Chondrocyte (in vitro differentiated cells): ENCODE measurements around the gene LRRK1. TPM values are rescaled to one million over a fixed set of nuclear protein-coding genes. Genes with fewer than 3 reads are reported as not detected.

ENCODE experiments used
- DNase-seq: peaks from one replicate; pipeline ENCODE4 v3.0.0; 2021; ENCODE audit warnings: mixed read lengths, low spot score
- H3K27ac Mint-ChIP-seq: one replicate; pipeline ENCODE4 v1.8.0; 2021; ENCODE audit warnings: mild to moderate bottlenecking, moderate library complexity, mixed read lengths; ENCODE audit not compliant: unreplicated experiment
- H3K27me3 Mint-ChIP-seq: 2 replicates; pipeline ENCODE4 v1.8.0; 2021; ENCODE audit warnings: low read depth, mixed read lengths
- H3K36me3 Mint-ChIP-seq: 2 replicates; pipeline ENCODE4 v1.8.0; 2021; ENCODE audit warnings: low read depth, mixed read lengths
- H3K4me1 Mint-ChIP-seq: 2 replicates; pipeline ENCODE4 v1.8.0; 2021; ENCODE audit warnings: low read depth, mild to moderate bottlenecking, mixed read lengths
- H3K4me3 Mint-ChIP-seq: one replicate; pipeline ENCODE4 v1.8.0; 2021; ENCODE audit warnings: mild to moderate bottlenecking, moderate library complexity, mixed read lengths; ENCODE audit not compliant: unreplicated experiment
- H3K9me3 Mint-ChIP-seq: 2 replicates; pipeline ENCODE4 v1.8.0; 2021; ENCODE audit warnings: low read depth, mixed read lengths
- total RNA-seq: library from RNA; stranded (reverse); gene quantifications from 3 replicates; pipeline ENCODE4 v1.2.1, GENCODE V29; 2021
- TF ChIP-seq, protein P1 (sequence below): fragments of 200-600 bp; sonication (generic); IDR thresholded peaks from 2 replicates; pipeline ENCODE4 v1.5.0; 2021; ENCODE audit warnings: antibody characterized with exemption, mild to moderate bottlenecking, moderate library complexity

Gene LRRK1
- total RNA-seq, 1 donor from 2014 or later: 10.1 TPM

GRCh38 chr15:100944986-100945385, 25.8 kb downstream of the LRRK1 start:
- no peak for DNase-seq
- no peaks in the 10 kb centered on the region for H3K27me3 Mint-ChIP-seq
- peaks cover 4% of the 10 kb centered on the region for H3K36me3 Mint-ChIP-seq
- H3K9me3 Mint-ChIP-seq: peaks cover 3% of the 10 kb centered on the region
- TF ChIP-seq, protein P1, sequence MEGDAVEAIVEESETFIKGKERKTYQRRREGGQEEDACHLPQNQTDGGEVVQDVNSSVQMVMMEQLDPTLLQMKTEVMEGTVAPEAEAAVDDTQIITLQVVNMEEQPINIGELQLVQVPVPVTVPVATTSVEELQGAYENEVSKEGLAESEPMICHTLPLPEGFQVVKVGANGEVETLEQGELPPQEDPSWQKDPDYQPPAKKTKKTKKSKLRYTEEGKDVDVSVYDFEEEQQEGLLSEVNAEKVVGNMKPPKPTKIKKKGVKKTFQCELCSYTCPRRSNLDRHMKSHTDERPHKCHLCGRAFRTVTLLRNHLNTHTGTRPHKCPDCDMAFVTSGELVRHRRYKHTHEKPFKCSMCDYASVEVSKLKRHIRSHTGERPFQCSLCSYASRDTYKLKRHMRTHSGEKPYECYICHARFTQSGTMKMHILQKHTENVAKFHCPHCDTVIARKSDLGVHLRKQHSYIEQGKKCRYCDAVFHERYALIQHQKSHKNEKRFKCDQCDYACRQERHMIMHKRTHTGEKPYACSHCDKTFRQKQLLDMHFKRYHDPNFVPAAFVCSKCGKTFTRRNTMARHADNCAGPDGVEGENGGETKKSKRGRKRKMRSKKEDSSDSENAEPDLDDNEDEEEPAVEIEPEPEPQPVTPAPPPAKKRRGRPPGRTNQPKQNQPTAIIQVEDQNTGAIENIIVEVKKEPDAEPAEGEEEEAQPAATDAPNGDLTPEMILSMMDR: no peak
- peaks cover 25% of the 10 kb centered on the region for H3K4me1 Mint-ChIP-seq
- no peak overlapping the region for H3K4me3 Mint-ChIP-seq
- H3K27ac Mint-ChIP-seq: no peak overlapping the region

GRCh38 chr15:100947760-100948429, 28.7 kb downstream of the LRRK1 start:
- Mint-ChIP-seq H3K9me3 (peaks cover 3% of the 10 kb centered on the region), H3K4me1 (peaks cover 20% of the 10 kb centered on the region), H3K4me3 (no peak overlapping the region), H3K27ac (peak overlapping the region; percentile 6), H3K36me3 (peaks cover 4% of the 10 kb centered on the region), H3K27me3 (no peaks in the 10 kb centered on the region)
- TF ChIP-seq, protein P1: no peak
- no peak for DNase-seq

- peaks cover 15% of the 10 kb centered on the region for H3K4me1 Mint-ChIP-seq
- H3K4me3 Mint-ChIP-seq: no peak overlapping the region
- no peak overlapping the region for H3K27ac Mint-ChIP-seq
- no peaks in the 10 kb centered on the region for H3K27me3 Mint-ChIP-seq
- TF ChIP-seq, protein P1: no peak
- peaks cover 4% of the 10 kb centered on the region for H3K36me3 Mint-ChIP-seq
- DNase-seq: no peak
- peaks cover 3% of the 10 kb centered on the region for H3K9me3 Mint-ChIP-seq
Observed at GRCh38 chr15:100948430-100948762, 29.2 kb downstream of the LRRK1 start.

DNA sequence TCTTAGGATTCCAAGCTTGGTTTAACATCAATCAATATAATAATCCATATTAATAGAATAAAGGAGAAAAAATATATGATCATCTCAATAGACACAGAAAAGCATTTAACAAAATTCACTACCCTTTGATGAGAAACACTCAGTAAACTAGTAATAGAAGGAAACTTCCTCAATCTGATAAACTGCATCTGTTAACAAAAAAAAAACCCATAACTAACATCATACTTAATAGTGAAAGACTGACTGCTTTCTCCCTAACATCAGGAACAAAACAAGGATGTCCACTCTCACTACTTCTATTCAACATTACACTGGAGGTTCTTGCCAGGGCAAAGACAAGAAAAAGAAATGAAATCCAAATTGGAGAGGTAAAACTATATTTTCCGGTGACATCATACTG, 30.5 kb downstream of the LRRK1 start:
- DNase-seq: no peak
- peaks cover 11% of the 10 kb centered on the region for H3K4me1 Mint-ChIP-seq
- peaks cover 4% of the 10 kb centered on the region for H3K36me3 Mint-ChIP-seq
- no peak overlapping the region for H3K27ac Mint-ChIP-seq
- H3K27me3 Mint-ChIP-seq: no peaks in the 10 kb centered on the region
- TF ChIP-seq, protein P1: no peak
- no peak overlapping the region for H3K4me3 Mint-ChIP-seq
- peaks cover 3% of the 10 kb centered on the region for H3K9me3 Mint-ChIP-seq

GRCh38 chr15:100951965-100952364, 32.8 kb downstream of the LRRK1 start:
- TF ChIP-seq, protein P1: no peak
- Mint-ChIP-seq H3K27me3 (no peaks in the 10 kb centered on the region), H3K36me3 (peaks cover 4% of the 10 kb centered on the region), H3K4me3 (no peak overlapping the region), H3K9me3 (peaks cover 3% of the 10 kb centered on the region), H3K4me1 (peaks cover 11% of the 10 kb centered on the region), H3K27ac (no peak overlapping the region)
- no peak for DNase-seq
